LNCaP clone FGC (cell line): ENCODE data around the gene EFHC1.
"Not testable (repeated sequence)": the region's sequence is repeated elsewhere in the genome, so short reads cannot be mapped to it uniquely, and the experiment has no call there.

Experiments used
- DNase-seq: peaks from one replicate; pipeline ENCODE4 v3.0.0-alpha.2; 2011; ENCODE audit warnings: low read depth
- H3K4me3 ChIP-seq: 2 replicates; pipeline ENCODE4 v1.5.1; 2011; ENCODE audit warnings: mild to moderate bottlenecking, low read depth, low read length, control low read depth
- TF ChIP-seq, protein P1 (sequence below): IDR thresholded peaks from 2 replicates; pipeline ENCODE4 v1.5.1; 2012; ENCODE audit warnings: mild to moderate bottlenecking; ENCODE audit not compliant: control insufficient read depth, insufficient read depth; ENCODE audit errors: extremely low read depth

EFHC1 gene

DNA sequence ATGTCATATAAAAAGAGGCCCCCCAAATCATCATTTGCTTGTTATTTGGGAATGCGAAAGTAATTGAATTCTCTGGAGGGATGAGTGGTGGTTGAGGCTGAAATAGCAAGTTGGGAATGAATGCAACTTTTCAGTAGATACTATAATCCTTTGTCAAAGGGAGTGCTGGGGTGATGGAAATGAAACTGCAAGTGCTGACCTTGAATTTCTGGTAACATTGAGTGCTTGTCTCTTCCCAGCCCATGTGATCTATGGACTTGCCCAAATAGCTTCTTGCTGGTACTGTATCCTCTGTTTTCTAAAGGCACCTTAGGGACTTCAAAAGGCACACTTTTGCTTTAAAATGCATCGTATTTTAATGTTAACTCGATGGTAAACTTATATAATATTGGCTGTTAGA is 43.4 kb upstream of the EFHC1 start:
- no peak for DNase-seq
- no peak overlapping the region for H3K4me3 ChIP-seq

DNA sequence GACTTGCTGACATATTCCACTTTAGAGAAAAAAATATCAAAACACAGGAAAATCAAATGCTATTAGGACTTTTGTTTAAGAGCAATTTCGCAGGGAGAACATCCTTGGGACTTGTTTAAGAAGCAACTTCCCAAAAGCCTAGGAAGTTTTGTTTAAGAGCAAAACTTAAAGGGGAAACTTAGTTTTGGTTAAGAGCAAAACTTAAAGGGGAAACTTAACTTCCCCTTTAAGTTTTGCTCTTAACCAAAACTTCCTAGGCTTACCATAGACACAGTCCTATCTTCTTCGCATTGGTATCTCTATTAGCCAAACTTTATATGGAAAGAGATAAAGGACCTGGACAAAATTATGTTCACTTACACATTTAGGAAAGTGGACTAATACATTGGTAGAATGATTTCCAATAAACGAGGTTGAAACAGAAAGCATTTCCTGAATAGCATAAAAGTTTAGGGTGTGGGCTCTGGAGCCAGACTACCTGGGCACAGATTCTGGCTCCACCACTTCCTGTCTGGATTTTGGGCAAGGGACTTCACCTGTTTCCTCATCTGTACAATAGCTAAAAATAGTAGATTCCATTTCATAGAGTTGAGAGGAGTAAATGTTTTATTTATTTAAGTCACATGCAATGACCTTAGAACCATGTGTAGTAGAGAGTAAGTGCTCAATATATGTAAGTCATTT is 42.5 kb upstream of the EFHC1 start:
- H3K4me3 ChIP-seq: no peak overlapping the region
- TF ChIP-seq, protein P1, sequence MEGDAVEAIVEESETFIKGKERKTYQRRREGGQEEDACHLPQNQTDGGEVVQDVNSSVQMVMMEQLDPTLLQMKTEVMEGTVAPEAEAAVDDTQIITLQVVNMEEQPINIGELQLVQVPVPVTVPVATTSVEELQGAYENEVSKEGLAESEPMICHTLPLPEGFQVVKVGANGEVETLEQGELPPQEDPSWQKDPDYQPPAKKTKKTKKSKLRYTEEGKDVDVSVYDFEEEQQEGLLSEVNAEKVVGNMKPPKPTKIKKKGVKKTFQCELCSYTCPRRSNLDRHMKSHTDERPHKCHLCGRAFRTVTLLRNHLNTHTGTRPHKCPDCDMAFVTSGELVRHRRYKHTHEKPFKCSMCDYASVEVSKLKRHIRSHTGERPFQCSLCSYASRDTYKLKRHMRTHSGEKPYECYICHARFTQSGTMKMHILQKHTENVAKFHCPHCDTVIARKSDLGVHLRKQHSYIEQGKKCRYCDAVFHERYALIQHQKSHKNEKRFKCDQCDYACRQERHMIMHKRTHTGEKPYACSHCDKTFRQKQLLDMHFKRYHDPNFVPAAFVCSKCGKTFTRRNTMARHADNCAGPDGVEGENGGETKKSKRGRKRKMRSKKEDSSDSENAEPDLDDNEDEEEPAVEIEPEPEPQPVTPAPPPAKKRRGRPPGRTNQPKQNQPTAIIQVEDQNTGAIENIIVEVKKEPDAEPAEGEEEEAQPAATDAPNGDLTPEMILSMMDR: no peak
- DNase-seq: no peak

More for the DNA sequence above, 43.4 kb upstream of the EFHC1 start:
- TF ChIP-seq, protein P1: no peak

DNA sequence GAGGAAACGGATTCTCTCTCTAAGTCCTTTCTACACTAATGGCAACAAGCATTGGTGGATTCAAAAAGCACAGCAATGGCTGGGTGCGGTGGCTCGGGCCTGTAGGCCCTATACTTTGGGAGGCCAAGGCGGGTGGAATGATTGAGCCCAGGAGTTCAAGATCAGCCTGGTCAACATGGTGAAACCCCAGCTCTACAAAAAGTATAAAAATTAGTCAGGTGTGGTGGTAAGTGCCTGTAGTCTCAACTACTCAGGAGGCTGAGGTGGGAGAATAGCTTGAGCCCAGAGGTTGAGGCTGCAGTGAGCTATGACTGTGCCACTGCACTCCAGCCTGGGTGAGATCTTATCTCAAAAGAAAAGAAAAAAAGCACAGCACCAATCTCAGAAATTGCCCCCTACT is 38.9 kb upstream of the EFHC1 start:
- TF ChIP-seq, protein P1: no peak
- no peak for DNase-seq
- H3K4me3 ChIP-seq: no peak overlapping the region

DNA sequence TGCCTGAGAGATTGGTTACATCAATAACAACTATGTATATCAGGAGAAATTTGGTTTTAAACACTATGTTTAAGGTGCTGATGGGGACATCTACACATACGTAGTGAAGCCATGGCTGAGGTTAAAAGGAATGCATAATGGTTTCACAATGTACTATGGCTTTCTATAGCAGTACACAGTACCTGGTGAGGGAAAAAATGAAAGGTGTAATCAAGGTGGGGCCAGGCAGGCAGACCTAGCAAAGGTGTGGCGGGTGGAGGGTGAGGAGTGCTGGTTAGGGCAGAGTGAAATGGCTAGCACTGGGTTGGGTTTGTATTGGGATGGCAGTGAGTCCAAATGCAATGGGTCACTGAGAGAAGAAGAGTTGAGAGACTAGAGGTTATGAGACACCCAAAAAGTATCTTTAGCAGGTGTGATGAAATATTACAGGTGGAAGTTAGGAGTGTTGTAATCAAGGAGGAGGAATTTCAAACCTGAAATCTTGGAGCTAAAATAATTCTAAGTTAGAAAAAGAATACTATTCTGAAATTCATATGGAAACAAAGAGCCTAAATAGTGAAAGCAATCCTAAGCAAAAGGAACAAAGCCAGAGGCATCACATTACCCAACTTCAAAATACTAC is 35.9 kb upstream of the EFHC1 start:
- TF ChIP-seq, protein P1: no peak
- DNase-seq: no peak
- H3K4me3 ChIP-seq: no peak overlapping the region

DNA sequence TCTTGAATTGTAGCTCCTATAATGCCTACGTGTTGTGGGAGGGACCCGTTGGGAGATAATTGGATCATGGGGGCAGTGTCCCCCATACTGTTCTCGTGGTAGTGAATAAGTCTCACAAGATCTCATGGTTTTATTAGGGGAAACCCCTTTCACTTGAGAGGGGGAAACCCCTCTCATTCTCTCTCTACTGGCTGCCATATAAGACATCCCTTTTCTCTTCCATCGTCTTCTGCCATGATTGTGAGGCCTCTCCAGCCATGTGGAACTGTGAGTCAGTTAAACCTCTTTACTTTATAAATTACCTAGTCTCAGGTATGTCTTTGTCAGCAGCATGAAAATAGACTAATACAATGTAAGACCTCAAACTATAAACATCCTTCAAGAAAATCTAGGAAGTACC is 35.1 kb upstream of the EFHC1 start:
- no peak overlapping the region for H3K4me3 ChIP-seq
- DNase-seq: no peak
- TF ChIP-seq, protein P1: no peak

DNA sequence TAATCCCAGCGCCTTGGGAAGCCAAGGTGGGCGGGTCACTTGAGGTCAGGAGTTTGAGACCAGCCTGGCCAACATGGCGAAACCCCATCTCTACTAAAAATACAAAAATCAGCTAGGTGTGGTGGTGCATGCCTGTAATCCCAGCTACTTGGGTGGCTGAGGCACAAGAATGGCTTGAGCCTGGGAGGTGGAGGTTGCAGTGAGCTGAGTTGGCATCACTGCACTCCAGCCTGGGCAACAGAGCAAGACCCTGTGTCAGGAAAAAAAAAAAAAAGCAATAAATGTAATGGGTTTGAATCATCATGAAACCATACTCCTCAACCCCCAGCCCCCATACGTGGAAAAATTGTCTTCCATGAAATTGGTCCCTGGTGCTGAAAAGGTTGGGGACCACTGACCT is 32.0 kb upstream of the EFHC1 start:
- H3K4me3 ChIP-seq, DNase-seq: not testable (repeated sequence)

DNA sequence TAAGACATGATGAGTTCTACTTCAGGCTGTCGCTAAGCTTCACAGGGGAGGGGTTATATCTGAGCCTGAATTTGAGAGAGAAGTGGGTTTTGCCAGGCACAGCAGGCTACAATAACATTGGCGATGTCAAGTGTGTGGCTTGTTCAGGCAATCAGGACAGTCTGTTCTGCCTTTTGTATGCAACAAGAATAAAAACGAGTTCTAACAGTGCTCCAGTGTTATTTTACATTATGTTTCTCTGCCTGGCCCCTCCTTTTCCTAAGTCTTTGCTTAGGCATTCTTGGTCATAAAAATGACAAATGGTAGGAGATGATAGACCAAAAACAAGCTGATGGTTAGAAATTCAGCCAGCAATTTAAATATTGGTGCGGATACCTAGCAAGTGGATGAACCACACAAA is 31.4 kb upstream of the EFHC1 start:
- no peak for DNase-seq
- TF ChIP-seq, protein P1: no peak
- H3K4me3 ChIP-seq: no peak overlapping the region
